AG09309 (cell line): ENCODE data around the gene CNDP1.

Source experiments
- DNase-seq: peaks from one replicate; pipeline ENCODE4 v3.0.0-alpha.2; 2010; ENCODE audit warnings: low read depth
- H3K4me3 ChIP-seq: 2 replicates; pipeline ENCODE4 v1.5.1; 2011; ENCODE audit warnings: mild to moderate bottlenecking, low read depth, low read length, moderate library complexity; ENCODE audit not compliant: control insufficient read depth
- CTCF ChIP-seq: IDR thresholded peaks from 2 replicates; pipeline ENCODE4 v1.5.1; 2011; ENCODE audit warnings: mild to moderate bottlenecking, low read depth, low read length, inconsistent platforms; ENCODE audit not compliant: insufficient read depth, control insufficient read depth; ENCODE audit errors: missing control alignments

CNDP1 gene

GRCh38 chr18:74506448-74507084 lies 27.7 kb upstream of the CNDP1 start:
- H3K4me3 ChIP-seq = no peak overlapping the region
- no peak for TF ChIP-seq CTCF
- DNase-seq = no peak

DNA sequence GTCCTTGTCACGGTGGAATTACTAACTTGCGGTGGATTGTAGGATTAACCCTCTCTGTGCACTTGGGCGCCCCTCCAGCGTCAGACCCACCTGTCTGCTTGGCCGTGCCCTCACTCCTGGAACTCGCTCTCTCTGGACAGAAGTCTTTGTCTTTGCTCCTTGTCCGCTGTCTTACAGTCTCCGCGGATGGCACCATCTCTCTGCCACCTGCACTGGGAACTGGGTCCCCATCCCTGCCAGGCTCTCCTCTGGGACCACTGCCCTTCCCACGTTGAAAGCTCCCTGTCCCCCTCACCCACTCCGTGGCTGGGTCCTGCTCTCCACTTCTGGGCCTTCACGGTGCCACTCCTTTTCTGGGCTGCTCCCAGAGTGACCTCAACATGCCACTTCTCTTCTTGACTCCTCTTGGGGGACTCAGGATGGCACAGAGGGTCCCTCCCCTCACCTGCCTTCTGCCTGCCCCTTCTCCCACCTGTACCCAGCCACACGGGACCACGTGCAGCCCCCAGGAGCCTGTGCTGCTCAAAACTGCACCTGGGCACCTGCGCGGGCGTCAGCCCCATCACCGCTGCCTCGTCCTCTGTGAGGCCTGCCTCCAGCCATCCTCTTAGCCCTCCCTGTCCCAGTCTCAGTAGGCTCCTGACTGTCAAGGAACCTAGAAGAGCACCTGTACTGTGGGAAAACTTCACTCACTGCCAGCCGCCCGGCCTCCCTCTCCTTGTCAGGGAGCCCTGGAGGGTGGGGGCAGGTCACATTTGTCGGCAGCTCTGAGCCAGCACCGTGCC lies 27.0 kb upstream of the CNDP1 start:
- no peak for DNase-seq
- TF ChIP-seq CTCF = no peak
- no peak overlapping the region for H3K4me3 ChIP-seq

GRCh38 chr18:74507927-74508326 lies 26.4 kb upstream of the CNDP1 start:
- no peak for DNase-seq
- no peak for TF ChIP-seq CTCF
- H3K4me3 ChIP-seq = no peak overlapping the region

DNA sequence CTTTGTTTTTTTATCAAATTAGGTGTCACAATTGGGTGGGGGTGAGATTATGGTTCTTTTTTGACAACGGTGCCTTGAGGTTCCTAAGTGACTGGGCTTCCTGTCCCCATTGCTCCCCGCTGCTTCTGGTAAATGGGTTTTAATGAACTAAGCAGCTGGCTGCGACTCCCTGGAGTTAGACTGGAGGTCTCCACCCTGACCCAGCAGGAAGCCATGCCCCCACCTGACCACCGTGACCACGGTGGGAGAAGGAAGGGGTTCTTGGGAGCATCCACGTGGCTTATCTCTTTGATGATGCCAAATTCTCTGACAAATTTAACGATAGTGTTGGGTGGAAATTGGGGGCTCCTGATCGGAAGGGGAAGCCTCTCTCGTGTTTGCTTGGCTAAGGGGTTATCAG lies 25.9 kb upstream of the CNDP1 start:
- DNase-seq = no peak
- no peak overlapping the region for H3K4me3 ChIP-seq
- TF ChIP-seq CTCF = no peak

DNA sequence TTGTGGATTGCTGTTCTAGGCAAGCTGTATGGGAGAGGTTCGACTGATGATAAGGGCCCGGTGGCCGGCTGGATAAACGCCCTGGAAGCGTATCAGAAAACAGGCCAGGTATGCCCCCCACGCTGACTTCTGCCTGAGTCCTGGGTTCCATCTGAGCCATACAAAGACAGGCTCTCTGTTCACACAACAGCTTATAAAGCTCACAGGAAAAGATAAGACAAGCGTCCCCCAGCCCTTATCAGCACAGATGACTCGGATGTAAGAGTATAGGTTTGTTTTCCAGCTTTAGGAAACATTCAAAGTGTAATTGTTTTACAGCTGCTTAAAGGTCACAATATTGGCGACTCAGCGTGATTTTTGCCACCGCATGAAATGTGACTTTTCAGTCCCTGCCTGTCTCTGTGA lies 25.5 kb upstream of the CNDP1 start:
- no peak overlapping the region for H3K4me3 ChIP-seq
- DNase-seq = no peak
- TF ChIP-seq CTCF = no peak

DNA sequence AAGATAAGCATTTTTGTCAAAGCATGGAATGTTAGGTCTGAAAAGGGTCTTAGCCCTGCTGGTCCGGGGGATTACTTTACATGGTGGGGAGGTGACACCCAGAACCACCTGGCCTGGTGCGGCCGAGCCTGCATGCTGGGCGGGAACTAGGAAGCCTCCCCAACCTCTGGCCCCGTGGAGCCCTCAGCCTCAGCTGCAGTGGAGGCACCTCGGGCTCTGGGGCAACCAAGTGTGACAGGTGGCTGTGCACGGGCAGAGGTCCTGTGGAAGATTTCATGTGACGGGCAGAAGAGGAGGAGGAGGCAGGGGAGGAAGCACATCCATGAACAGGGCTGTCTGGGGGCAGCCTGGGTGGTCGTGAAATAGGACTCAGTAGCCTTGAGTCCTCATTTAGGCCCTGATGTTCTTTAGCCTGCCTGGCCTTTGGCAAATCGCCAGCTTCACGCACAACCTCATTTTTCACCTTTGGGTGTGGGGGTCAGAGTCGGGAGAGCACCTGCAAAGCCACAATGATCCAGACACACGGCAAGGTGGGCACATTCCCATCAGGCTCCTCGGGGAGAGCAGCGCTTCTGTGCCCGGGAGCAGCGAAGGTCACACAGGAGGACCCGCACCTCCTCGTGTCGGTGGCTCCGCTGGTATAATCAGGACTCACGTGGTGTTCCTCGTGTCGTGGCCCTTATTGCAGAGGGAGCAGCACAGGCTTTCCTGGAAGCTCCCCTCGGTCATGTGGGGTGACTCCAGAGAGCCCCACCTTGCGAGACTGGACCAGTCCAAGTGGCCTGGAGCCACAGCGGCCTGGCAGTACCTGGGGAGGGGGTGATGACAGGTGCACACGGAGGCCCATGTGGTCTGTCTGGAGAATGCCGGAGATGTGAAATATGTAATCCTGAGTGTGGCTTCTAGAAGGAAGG lies 24.2 kb upstream of the CNDP1 start:
- no peak for DNase-seq
- no peak for TF ChIP-seq CTCF
- H3K4me3 ChIP-seq = no peak overlapping the region
